Measurements from ENCODE around the gene ATG4B. TPM values are rescaled to one million over a fixed set of nuclear protein-coding genes. Genes with fewer than 3 reads are reported as not detected.

ATG4B gene
- total and polyA plus RNA-seq, 9 of the 15 experiments (the other 6 are each of a cell fraction or from before 2014, with no cell fraction given): 5.9 to 58.8 (median 35.6) TPM

GRCh38 chr2:241637018-241637794, at the start of gene ATG4B, which contains the start of gene THAP4 (continued):
- TF ChIP-seq MNT (conservative IDR thresholded peaks at IDR 0.05) (peak in 1 of 2 experiments; percentile 77; a peak in 3 of 4 replicates), SUPT5H (IDR thresholded peaks at IDR 0.05) (peak; percentile 60), GATAD2A (IDR thresholded peaks at IDR 0.05) (no peak), FOXJ2 (tag; IDR thresholded peaks at IDR 0.05) (peak; percentile 58; the same call in 1 of the 2 replicates), ZNF384 (IDR thresholded peaks at IDR 0.05; ENCODE audit: low read depth, low read length) (no peak), XRCC4 (IDR thresholded peaks at IDR 0.05; ENCODE audit: extremely low read depth, insufficient read depth, insufficient read length) (no peak), PRDM10 (IDR thresholded peaks at IDR 0.05; ENCODE audit: partially characterized antibody) (no peak), RFX7 (CRISPR knock-in tag; IDR thresholded peaks at IDR 0.05) (no peak), FOXA1 (IDR thresholded peaks at IDR 0.05; ENCODE audit: borderline replicate concordance) (no peak), YY1 (IDR thresholded peaks at IDR 0.05; ENCODE audit: borderline replicate concordance in 1 of 3, control insufficient read depth in 1 of 3, extremely low read depth in 1 of 3, insufficient read depth in 3 of 3, insufficient read length in 1 of 3, insufficient replicate concordance in 2 of 3, low read depth in 1 of 3, low read length in 2 of 3) (peak; percentile 96 to 97 (median 96)), LARP7 (IDR thresholded peaks at IDR 0.05) (no peak), RCOR1 (IDR thresholded peaks at IDR 0.05; ENCODE audit: borderline replicate concordance in 1 of 2, low read depth in 2 of 2, low read length in 2 of 2) (no peak), IRF9 (tag; IDR thresholded peaks at IDR 0.05) (no peak), RBM22 (IDR thresholded peaks at IDR 0.05; ENCODE audit: low read depth, low read length, poor library complexity, severe bottlenecking) (no peak), FOXJ3 (CRISPR knock-in tag; IDR thresholded peaks at IDR 0.05) (no peak), BCOR (IDR thresholded peaks at IDR 0.05) (no peak), E4F1 (CRISPR knock-in tag; IDR thresholded peaks at IDR 0.05; ENCODE audit: borderline replicate concordance) (peak; percentile 85), DPF2 (IDR thresholded peaks at IDR 0.05) (no peak), HNRNPUL1 (IDR thresholded peaks at IDR 0.05; ENCODE audit: low read length) (no peak), SMAD2 (IDR thresholded peaks at IDR 0.05; ENCODE audit: low read depth, low read length) (no peak)
